ENCODE measurements around the gene VDAC1. TPM values are rescaled to one million over a fixed set of nuclear protein-coding genes. Genes with fewer than 3 reads are reported as not detected.

VDAC1 gene
- total RNA-seq, 2 experiments from 2014 or later: 157 to 247 TPM

GRCh38 chr5:133952729-133953567, 51.8 kb downstream of the VDAC1 start:
- intact Hi-C loops (cut with micrococcal nuclease; ENCODE audit: unreplicated experiment): no loop called here
- Histone ChIP-seq H3K9me3 (ENCODE audit: low read length) (no peaks in the 10 kb centered on the region), H3K27ac (ENCODE audit: low read depth, low read length, poor library complexity, severe bottlenecking) (no peak overlapping the region), H3K4me1 (ENCODE audit: insufficient read depth, low read length, poor library complexity, severe bottlenecking) (peaks cover 12% of the 10 kb centered on the region), H4K20me1 (ENCODE audit: insufficient read depth, low read length) (no peaks in the 10 kb centered on the region), H3K4me2 (ENCODE audit: low read length) (no peak overlapping the region), H3K79me2 (ENCODE audit: insufficient read depth, low read depth, low read length) (no peaks in the 10 kb centered on the region), H2AFZ (ENCODE audit: low read length) (no peak overlapping the region), H3K36me3 (ENCODE audit: insufficient read depth, low read length) (peaks cover 40% of the 10 kb centered on the region), H3K4me3 (ENCODE audit: low read depth, low read length, poor library complexity, severe bottlenecking) (no peak overlapping the region), H3K9me2 (ENCODE audit: insufficient read depth, low read length) (no peaks in the 10 kb centered on the region)
- DNase-seq (ENCODE audit: low spot score): no peak
- no TSS peak for BruUV-seq (replicated peaks)
- POLR2A ChIA-PET: interaction anchor here (0.6 to 1.0 kb wide), 2 partner anchors 8 to 16 kb away, joined by 3 to 5 read pairs; no protein-coding TSS in a partner anchor
- CTCF ChIA-PET (ENCODE audit: unreplicated experiment): no interaction called here
- no peak for TF ChIP-seq EZH2phosphoT487 (IDR thresholded peaks at IDR 0.05; ENCODE audit: borderline replicate concordance, low read depth, low read length)

GRCh38 chr5:133950821-133951612, 53.8 kb downstream of the VDAC1 start:
- H3K9me2 ChIP-seq (ENCODE audit: insufficient read depth, low read length): no peaks in the 10 kb centered on the region
- H3K79me2 ChIP-seq (ENCODE audit: insufficient read depth, low read depth, low read length): no peaks in the 10 kb centered on the region
- TF ChIP-seq CTCF (conservative IDR thresholded peaks at IDR 0.05; ENCODE audit: low read length): no peak
- no peak for TF ChIP-seq EZH2phosphoT487 (IDR thresholded peaks at IDR 0.05; ENCODE audit: borderline replicate concordance, low read depth, low read length)
- no peak overlapping the region for H3K27ac ChIP-seq (ENCODE audit: low read depth, low read length, poor library complexity, severe bottlenecking)
- no peak overlapping the region for H3K4me2 ChIP-seq (ENCODE audit: low read length)
- no peak overlapping the region for H2AFZ ChIP-seq (ENCODE audit: low read length)
- H3K4me1 ChIP-seq (ENCODE audit: insufficient read depth, low read length, poor library complexity, severe bottlenecking): no peaks in the 10 kb centered on the region
- CTCF ChIA-PET (ENCODE audit: unreplicated experiment): no interaction called here
- no peak overlapping the region for H3K4me3 ChIP-seq (ENCODE audit: low read depth, low read length, poor library complexity, severe bottlenecking)
- H3K9me3 ChIP-seq (ENCODE audit: low read length): no peaks in the 10 kb centered on the region
- intact Hi-C loops (cut with micrococcal nuclease; ENCODE audit: unreplicated experiment): no loop called here
- no peaks in the 10 kb centered on the region for H4K20me1 ChIP-seq (ENCODE audit: insufficient read depth, low read length)
- no peak for DNase-seq (ENCODE audit: low spot score)
- no TSS peak for BruUV-seq (replicated peaks)
- POLR2A ChIA-PET: interaction anchor here (0.8 to 1.7 kb wide), 4 partner anchors 10 to 58 kb away, joined by 3 to 8 read pairs (median 4); no protein-coding TSS in a partner anchor
- H3K36me3 ChIP-seq (ENCODE audit: insufficient read depth, low read length): peaks cover 21% of the 10 kb centered on the region

- no TSS peak for BruUV-seq (replicated peaks)
- H3K4me3 ChIP-seq (ENCODE audit: low read depth, low read length, poor library complexity, severe bottlenecking): no peak overlapping the region
- H3K79me2 ChIP-seq (ENCODE audit: insufficient read depth, low read depth, low read length): no peaks in the 10 kb centered on the region
- H3K27ac ChIP-seq (ENCODE audit: low read depth, low read length, poor library complexity, severe bottlenecking): no peak overlapping the region
- H3K4me1 ChIP-seq (ENCODE audit: insufficient read depth, low read length, poor library complexity, severe bottlenecking): no peaks in the 10 kb centered on the region
- POLR2A ChIA-PET: interaction anchor here (1.0 kb wide), 1 partner anchor 22 kb away, joined by 3 read pairs; no protein-coding TSS in a partner anchor
- DNase-seq (ENCODE audit: low spot score): no peak
- peaks cover 4% of the 10 kb centered on the region; the same call in 1 of the 2 replicates for H3K36me3 ChIP-seq (ENCODE audit: insufficient read depth, low read length)
- H3K9me2 ChIP-seq (ENCODE audit: insufficient read depth, low read length): no peaks in the 10 kb centered on the region
- CTCF ChIA-PET (ENCODE audit: unreplicated experiment): no interaction called here
- no peaks in the 10 kb centered on the region for H3K9me3 ChIP-seq (ENCODE audit: low read length)
- no peak overlapping the region for H3K4me2 ChIP-seq (ENCODE audit: low read length)
- intact Hi-C loops (cut with micrococcal nuclease; ENCODE audit: unreplicated experiment): no loop called here
- H2AFZ ChIP-seq (ENCODE audit: low read length): no peak overlapping the region
- no peaks in the 10 kb centered on the region for H4K20me1 ChIP-seq (ENCODE audit: insufficient read depth, low read length)
- no peak for TF ChIP-seq CTCF (conservative IDR thresholded peaks at IDR 0.05; ENCODE audit: low read length)
- no peak for TF ChIP-seq EZH2phosphoT487 (IDR thresholded peaks at IDR 0.05; ENCODE audit: borderline replicate concordance, low read depth, low read length)
Observed at GRCh38 chr5:133948721-133949120, 56.1 kb downstream of the VDAC1 start.

Measured in OCI-LY7 (cell line).